ENCODE data around the gene VGLL1. TPM values are rescaled to one million over a fixed set of nuclear protein-coding genes. Genes with fewer than 3 reads are reported as not detected.

VGLL1 gene
- total RNA-seq, 2 donors from 2014 or later = not detected

GRCh38 chrX:136523770-136524169 lies 8.2 kb upstream of the VGLL1 start:
- DNase-seq = no peak
- Histone ChIP-seq H3K36me3 (no peaks in the 10 kb centered on the region), H3K27ac (no peak overlapping the region), H3K27me3 (no peaks in the 10 kb centered on the region), H3K9me3 (no peaks in the 10 kb centered on the region), H3K4me1 (no peaks in the 10 kb centered on the region), H3K4me3 (no peak overlapping the region), H3K9ac (ENCODE audit: low read depth in 2 of 2, low read length in 2 of 2) (no peak overlapping the region)
- no peak for TF ChIP-seq CTCF (IDR thresholded peaks at IDR 0.05)
- intact Hi-C loops (cut with DNase I) = no loop called here

GRCh38 chrX:136525738-136526606 lies 6.0 kb upstream of the VGLL1 start:
- intact Hi-C loops (cut with DNase I) = no loop called here
- Histone ChIP-seq H3K4me1 (no peaks in the 10 kb centered on the region), H3K9ac (ENCODE audit: low read depth in 2 of 2, low read length in 2 of 2) (no peak overlapping the region), H3K36me3 (no peaks in the 10 kb centered on the region), H3K27me3 (no peaks in the 10 kb centered on the region), H3K27ac (no peak overlapping the region), H3K4me3 (no peak overlapping the region), H3K9me3 (no peaks in the 10 kb centered on the region)
- DNase-seq = peak; percentile 44
- TF ChIP-seq CTCF (IDR thresholded peaks at IDR 0.05) = no peak

GRCh38 chrX:136528645-136529315 lies 3.2 kb upstream of the VGLL1 start:
- no peak overlapping the region for H3K9ac ChIP-seq (ENCODE audit: low read depth in 2 of 2, low read length in 2 of 2)
- no peaks in the 10 kb centered on the region for H3K27me3 ChIP-seq
- H3K4me1 ChIP-seq = no peaks in the 10 kb centered on the region
- no peak overlapping the region for H3K4me3 ChIP-seq
- H3K36me3 ChIP-seq = no peaks in the 10 kb centered on the region
- H3K27ac ChIP-seq = no peak overlapping the region
- intact Hi-C loops (cut with DNase I) = no loop called here
- TF ChIP-seq CTCF (IDR thresholded peaks at IDR 0.05) = no peak
- no peak for DNase-seq
- H3K9me3 ChIP-seq = no peaks in the 10 kb centered on the region

GRCh38 chrX:136529795-136530194 lies 2.2 kb upstream of the VGLL1 start:
- Histone ChIP-seq H3K27ac (no peak overlapping the region), H3K27me3 (no peaks in the 10 kb centered on the region), H3K4me3 (no peak overlapping the region), H3K36me3 (no peaks in the 10 kb centered on the region), H3K9me3 (no peaks in the 10 kb centered on the region), H3K9ac (ENCODE audit: low read depth in 2 of 2, low read length in 2 of 2) (no peak overlapping the region), H3K4me1 (no peaks in the 10 kb centered on the region)
- no peak for TF ChIP-seq CTCF (IDR thresholded peaks at IDR 0.05)
- intact Hi-C loops (cut with DNase I) = no loop called here
- DNase-seq = no peak

- no peak for TF ChIP-seq CTCF (IDR thresholded peaks at IDR 0.05)
- H3K27ac ChIP-seq = no peak overlapping the region
- H3K27me3 ChIP-seq = no peaks in the 10 kb centered on the region
- no peak overlapping the region for H3K9ac ChIP-seq (ENCODE audit: low read depth in 2 of 2, low read length in 2 of 2)
- intact Hi-C loops (cut with DNase I) = no loop called here
- no peaks in the 10 kb centered on the region for H3K4me1 ChIP-seq
- H3K4me3 ChIP-seq = no peak overlapping the region
- no peaks in the 10 kb centered on the region for H3K9me3 ChIP-seq
- H3K36me3 ChIP-seq = no peaks in the 10 kb centered on the region
- DNase-seq = no peak
Measured at GRCh38 chrX:136534131-136534530, 2.1 kb downstream of the VGLL1 start.
